IMR-90 (cell line): ENCODE measurements around the gene CDK17.

Experiments used
- CHD1 ChIP-seq: IDR thresholded peaks from 2 replicates; pipeline ENCODE4 v1.6.1; 2012; ENCODE audit warnings: low read depth, low read length, improper control_type of control experiment
- TF ChIP-seq, protein P1 (sequence below): conservative IDR thresholded peaks from 2 replicates; pipeline ENCODE4 v1.5.1; 2012; ENCODE audit warnings: mild to moderate bottlenecking, low read depth, low read length, improper control_type of control experiment

DNA sequence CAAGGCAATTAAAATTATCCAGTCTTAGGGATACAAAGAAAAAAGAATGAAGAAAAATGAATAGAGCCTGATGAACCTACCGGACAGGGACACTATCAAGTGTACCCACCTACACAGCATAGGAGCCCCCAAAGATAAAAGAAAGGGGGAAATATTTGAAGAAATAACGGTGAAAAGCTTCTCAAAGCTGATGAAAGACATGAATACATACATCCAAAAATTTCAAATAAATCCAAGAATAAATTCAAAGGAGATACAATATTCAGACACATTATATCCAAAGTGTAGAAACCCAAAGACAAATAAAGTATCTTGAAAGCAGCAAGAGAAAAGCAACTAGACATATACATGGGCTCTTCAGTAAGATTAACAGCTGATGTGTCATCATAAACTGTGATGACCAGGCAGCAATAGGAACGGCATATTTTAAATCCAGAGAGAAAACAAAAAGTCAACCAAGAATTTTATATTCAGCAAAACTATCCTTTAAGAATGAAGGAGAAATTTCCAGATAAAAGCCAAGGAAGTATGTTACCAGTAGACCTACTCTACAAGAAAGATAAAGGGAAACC is 56.0 kb downstream of the CDK17 start:
- TF ChIP-seq, protein P1, sequence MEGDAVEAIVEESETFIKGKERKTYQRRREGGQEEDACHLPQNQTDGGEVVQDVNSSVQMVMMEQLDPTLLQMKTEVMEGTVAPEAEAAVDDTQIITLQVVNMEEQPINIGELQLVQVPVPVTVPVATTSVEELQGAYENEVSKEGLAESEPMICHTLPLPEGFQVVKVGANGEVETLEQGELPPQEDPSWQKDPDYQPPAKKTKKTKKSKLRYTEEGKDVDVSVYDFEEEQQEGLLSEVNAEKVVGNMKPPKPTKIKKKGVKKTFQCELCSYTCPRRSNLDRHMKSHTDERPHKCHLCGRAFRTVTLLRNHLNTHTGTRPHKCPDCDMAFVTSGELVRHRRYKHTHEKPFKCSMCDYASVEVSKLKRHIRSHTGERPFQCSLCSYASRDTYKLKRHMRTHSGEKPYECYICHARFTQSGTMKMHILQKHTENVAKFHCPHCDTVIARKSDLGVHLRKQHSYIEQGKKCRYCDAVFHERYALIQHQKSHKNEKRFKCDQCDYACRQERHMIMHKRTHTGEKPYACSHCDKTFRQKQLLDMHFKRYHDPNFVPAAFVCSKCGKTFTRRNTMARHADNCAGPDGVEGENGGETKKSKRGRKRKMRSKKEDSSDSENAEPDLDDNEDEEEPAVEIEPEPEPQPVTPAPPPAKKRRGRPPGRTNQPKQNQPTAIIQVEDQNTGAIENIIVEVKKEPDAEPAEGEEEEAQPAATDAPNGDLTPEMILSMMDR, result no peak
- no peak for TF ChIP-seq CHD1
